CD1c-positive myeloid dendritic cell (primary cell): ENCODE results near the gene MEST.
"Not testable (repeated sequence)": the region's sequence is repeated elsewhere in the genome, so short reads cannot be mapped to it uniquely, and the experiment has no call there.

Source experiments
- DNase-seq: peaks from one replicate; pipeline ENCODE4 v3.0.0-alpha.2; 2016; ENCODE audit errors: extremely low spot score

Gene MEST

DNA sequence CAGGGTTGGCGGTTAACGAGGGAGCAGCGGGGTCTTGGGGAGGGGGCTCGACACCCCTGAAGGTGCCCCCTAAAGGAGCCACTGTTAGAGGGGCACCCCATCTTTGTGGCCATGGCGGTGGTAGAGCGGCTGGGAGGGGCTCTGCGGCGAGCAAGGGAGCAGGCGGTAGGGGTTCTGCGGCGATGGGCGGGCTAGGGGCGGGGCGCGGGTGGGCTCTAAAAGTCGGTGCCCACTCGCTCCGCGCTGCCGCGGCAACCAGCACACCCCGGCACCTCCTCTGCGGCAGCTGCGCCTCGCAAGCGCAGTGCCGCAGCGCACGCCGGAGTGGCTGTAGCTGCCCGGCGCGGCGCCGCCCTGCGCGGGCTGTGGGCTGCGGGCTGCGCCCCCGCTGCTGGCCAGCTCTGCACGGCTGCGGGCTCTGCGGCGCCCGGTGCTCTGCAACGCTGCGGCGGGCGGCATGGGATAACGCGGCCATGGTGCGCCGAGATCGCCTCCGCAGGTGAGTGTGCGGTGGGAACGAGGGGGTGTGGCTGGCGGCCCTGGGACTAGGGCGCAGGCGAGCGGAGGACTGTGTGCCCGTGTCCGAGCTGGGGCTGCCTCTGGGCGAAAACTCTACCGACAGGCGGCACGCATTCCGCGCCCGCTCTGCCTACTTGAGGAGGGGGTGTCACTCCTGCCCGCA, at the start of gene MEST:
MEST (plus strand) TSS at position 245 of the 682 bp plus-strand sequence; CDS start at position 474, 229 bp downstream.
- no peak for DNase-seq

DNA sequence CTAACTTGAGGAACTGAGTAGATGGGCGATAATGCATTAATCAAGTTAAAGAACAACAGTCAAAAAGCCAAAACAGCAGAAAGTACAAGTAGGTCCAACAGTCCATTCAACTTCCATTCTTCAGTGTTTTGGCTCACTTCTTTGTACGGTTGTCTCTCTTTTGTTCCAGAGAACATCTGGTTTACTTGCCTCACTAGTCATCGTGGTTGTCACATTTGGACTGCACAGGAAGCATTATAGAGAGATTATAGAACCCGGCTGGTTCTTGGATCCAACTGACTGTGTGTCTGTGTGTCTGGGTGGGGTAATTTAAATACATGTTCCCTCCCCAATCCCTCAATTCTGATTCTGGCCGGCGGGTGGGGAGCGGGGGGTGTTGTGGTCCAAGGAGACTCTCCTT, 49.3 kb upstream of the MEST start:
- DNase-seq = no peak

DNA sequence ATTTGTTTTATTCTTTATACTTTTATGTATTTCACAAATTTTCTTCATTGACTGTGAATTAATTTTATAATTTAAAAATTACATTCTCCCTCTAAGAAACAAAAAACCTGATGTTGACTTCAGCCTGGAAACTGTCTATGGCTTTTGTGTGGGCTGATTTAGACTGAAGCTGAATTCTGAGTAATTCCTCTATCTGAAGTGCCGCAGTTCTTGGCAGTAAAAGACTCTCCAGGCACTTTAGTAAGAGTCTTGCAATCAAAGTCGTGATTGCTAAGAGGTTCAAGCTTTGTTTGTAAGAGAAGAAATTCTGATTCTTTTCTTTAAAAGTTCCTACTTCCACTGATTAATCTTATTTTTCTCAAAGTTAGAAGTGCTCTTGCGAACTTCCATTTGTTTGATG, 47.7 kb upstream of the MEST start:
- no peak for DNase-seq

- DNase-seq = no peak
These were observed 47.0 kb upstream of the MEST start for GRCh38 chr7:130444751-130445407.

GRCh38 chr7:130446259-130446658, 45.6 kb upstream of the MEST start:
- DNase-seq = no peak

DNA sequence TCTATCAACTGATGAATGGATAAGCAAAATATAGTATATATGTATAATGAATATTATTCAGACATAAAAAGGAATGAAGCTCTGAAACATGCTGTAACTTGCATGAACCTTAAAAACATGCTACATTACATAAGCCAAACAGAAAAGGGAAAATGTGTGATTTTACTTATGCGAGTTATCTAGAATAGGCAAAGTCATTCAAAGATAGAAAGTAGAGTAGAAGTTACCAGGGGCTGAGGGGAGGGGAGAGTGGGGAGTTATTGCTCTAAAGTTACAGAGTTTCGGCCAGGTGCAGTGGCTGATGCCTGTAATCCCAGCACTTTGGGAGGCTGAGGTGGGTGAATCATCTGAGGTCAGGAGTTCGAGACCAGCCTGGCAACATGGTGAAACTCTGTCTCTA, 40.5 kb upstream of the MEST start:
- not testable (repeated sequence) for DNase-seq

DNA sequence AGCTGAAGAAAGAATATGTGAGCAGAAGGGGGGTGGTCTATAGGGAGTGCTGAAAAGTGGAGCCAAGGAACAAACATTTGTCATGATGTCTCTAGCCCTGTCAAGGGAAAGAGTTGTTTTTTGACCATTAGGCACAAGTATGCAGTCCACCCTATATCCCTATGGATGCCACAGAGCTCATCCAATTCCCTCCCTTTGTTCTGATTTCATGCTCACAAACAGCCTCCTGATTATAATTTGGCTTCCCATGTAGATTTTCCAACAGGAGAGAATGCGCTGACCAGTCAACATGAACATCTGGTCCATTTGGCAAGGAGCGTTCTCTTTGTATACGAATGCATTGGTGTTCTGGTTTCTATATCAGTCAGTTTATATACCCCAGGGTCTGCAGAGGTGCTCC, 38.9 kb upstream of the MEST start:
- DNase-seq = no peak

DNA sequence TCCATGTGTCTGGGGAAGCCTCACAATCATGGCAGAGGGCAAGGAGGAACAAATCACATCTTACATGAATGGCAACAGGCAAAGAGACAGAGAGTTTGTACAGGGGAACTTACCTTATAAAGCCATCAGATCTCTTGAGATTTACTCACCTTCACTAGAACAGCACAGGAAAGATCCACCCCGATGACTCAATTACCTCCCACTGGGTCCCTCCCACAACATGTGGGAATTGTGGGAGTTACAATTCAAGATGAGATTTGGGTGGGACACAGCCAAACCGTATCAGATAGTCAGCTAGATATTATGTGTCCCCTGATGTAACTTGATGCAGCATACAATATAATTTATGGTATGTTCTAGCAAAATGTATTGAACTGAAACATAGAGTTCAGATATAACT, 36.9 kb upstream of the MEST start:
- DNase-seq = no peak

- DNase-seq = peak; percentile 19
These were observed 33.6 kb upstream of the MEST start for GRCh38 chr7:130458257-130458656.

GRCh38 chr7:130461272-130461671, 30.6 kb upstream of the MEST start:
- DNase-seq = no peak

DNA sequence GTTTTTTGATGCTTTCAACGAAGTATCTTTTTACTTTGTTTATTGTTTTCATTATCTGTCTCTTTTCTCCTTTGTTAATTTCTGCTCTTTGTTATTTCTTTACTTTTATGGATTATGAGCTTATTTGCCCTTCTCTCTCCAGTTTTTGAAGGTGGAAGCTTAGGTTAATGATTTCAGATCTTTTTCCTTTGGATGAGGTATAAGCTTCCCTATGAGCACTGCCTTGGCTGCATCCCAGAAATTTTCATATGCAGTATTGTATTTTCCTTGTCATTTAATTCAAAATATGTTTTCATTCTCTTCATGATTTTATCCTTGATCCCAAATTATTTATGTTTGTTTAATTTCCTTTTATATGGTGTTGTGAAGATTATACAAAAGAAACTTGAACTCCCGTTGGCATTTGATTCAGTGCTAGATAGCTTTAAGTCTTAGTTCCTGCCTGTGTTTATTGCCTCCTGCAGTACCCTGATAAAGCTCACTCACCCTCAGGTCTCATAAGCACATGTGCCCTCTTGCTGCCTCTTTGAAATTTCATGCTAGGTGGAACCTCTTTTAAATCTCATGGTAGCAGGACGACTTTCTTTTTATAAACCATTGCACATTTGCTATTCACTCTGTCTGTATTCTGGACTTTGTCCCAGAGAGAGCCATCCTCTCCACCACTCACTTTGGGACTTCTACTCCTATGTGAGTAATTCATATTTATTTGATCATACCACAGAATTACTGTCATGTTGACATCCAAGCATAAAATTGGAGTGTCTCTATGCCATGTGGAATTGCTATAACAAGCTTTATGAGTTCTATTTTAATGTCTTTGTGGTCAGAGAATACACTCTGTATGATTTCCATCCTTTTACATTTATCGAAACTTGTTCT, 28.1 kb upstream of the MEST start:
- DNase-seq = no peak

GRCh38 chr7:130468612-130469011, 23.3 kb upstream of the MEST start:
- no peak for DNase-seq

DNA sequence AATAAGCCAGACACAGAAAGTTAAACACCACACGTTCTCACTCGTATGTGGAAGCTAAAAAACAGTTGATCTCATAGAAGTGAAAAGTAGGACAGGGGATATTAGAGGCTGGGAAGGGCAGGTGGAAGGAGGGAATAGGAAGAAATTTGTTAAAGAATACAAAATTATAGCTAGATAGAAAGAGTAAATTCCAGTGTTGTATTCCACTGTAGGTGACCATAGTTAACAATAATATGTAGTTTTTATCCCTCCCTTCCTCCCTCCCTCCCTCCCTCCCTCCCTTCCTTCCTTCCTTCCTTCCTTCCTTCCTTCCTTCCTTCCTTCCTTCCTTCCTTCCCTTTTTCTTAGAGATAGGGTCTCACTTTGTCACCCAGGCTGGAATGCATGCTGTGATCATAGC, 19.9 kb upstream of the MEST start:
- DNase-seq = no peak

- DNase-seq = peak; percentile 43
These were observed 18.6 kb upstream of the MEST start for GRCh38 chr7:130473289-130473688.

- peak; percentile 26 for DNase-seq
These were observed 18.0 kb upstream of the MEST start for GRCh38 chr7:130473876-130474275.

DNA sequence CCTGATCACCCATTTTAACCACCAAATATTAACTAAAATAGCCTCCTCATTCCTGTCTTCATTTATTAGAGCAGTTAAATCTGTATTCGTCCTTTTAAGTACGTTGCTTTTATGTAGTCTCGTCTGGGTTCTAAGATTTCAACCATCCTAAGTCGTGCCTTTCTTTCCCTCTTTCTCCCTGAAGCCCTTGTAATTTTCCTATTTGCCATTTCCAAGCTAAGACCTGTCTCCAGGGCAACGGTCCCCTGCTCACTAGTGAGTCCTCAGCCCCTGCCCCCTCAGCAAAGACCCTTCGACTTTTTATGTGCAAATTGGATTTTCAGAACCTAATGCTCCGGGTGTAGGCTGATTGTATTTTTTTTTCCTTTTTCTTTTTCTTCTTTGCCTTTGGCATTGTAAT, 16.1 kb upstream of the MEST start:
- no peak for DNase-seq

DNA sequence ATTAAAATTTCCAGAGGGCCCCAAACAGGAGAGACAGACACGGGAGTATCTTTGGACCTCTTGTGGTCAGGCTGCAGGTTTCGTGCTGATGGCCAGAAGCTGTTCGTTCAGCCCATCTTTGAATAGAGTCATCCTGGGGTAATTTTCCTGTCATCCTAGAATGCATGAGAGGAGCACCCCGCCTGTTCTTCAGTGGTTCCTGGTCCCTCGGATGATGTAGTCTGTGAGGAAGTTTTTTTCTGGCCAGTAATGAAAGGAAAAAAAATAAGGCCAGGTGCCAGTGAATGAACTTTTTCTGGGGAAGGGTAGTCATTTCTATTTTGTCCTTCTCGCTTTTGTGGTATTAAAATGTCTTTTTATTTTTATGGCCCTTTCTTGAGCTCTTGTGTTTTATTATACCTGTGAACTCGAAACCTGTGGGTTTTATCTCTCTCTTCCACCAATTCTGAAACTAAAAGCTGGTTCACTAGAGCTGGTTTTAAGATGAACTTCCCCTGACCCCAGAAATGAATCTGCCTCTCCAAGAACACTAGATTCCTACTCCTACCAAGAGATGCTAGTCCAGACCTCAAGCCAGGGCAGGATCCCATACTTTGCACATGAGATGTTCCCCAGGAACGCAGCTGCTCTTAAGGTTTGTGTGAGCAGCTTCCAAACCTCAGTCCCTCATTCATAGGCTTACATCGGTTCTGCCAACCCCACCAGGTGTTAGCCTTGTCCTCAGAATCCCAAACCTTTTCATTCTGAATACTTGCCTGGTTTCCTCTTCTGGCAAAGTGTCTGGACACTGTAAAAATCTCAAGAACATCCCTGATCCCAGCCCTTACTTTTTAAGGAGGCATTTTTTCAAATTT, 15.4 kb upstream of the MEST start:
- DNase-seq = no peak

DNA sequence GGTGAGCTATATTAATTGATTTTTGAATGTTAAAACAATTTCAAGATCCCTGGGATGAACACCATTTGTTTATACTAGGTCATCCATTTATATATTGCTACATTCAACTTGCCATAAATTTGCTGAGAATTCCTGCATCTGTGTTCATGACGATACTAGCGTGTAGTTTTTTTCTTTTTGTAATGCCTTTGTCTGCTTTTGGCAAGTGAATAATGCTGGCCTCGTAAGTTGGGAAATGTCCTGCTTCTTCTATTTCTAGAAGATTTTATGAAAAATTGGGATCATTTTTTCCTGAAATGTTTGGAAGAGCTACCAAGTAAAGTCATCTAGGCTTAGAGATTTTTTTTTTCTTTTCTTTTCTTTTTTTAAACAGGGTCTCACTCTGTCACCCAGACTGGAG, 12.9 kb upstream of the MEST start:
- DNase-seq = no peak

- DNase-seq = peak; percentile 29
These were observed 12.0 kb upstream of the MEST start for GRCh38 chr7:130479716-130480400.

DNA sequence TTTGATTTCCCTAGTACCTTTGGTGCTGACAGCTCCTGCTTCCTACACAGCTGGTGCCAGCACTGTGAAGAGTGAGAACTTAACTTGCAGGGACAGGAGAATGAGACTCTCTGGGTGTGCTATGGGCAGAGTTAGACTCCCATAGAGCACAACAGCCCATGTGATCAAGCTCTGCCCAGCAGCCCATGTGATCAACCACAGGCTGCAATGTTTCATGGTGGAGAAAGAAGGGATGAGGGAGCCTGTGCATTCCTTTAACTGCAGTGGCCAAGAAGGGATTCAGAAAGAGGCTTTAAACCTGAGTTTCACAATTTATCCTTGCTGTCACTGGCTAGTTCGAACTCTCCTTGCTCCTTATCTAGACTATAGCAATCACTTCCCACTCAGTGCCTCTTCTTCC, 10.0 kb upstream of the MEST start:
- DNase-seq = no peak

DNA sequence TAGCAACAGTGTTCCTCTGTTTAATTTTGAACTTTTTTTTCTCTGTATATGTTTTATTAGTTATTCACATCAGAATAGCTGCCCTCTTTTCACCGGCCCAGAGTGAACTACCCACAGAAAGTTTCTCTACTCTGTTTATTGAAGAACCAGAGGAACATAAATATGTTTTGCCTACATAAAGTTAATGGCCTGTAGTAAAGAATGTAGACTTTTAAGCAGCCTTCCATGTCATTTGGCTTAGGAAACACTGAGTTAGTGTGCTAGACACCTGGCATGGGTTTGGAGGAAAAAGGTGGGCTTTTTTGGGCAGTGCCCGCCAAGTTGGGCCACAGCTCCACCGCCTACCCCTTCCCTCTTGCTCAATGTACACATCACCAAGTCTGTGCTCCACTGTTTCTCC, 8.9 kb upstream of the MEST start:
- DNase-seq = no peak
